Measurements from ENCODE around the gene KDM8.

The KDM8 gene

DNA sequence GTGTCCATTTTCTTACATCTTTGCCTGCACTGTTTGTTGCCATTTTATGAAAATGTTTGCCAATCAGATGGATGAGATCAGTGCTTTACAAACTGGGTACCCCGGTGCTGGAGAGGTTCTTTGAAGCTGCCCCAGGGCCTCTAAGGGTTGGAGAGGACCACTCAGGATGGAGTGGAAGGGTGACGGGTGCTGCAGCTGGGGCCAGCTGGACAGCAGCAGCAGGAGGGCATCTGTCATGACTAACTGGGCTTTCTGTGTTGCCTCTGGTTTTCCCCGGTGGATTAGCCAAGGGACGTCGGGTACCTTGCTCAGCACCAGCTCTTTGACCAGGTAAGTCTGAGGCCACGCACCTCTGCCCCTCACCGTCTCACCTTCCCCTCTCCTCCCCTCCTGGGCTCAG, 12.3 kb downstream of the KDM8 start:
- DNase-seq (ENCODE audit: low read depth), result no peak
- TF ChIP-seq, protein P1, sequence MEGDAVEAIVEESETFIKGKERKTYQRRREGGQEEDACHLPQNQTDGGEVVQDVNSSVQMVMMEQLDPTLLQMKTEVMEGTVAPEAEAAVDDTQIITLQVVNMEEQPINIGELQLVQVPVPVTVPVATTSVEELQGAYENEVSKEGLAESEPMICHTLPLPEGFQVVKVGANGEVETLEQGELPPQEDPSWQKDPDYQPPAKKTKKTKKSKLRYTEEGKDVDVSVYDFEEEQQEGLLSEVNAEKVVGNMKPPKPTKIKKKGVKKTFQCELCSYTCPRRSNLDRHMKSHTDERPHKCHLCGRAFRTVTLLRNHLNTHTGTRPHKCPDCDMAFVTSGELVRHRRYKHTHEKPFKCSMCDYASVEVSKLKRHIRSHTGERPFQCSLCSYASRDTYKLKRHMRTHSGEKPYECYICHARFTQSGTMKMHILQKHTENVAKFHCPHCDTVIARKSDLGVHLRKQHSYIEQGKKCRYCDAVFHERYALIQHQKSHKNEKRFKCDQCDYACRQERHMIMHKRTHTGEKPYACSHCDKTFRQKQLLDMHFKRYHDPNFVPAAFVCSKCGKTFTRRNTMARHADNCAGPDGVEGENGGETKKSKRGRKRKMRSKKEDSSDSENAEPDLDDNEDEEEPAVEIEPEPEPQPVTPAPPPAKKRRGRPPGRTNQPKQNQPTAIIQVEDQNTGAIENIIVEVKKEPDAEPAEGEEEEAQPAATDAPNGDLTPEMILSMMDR (IDR thresholded peaks at IDR 0.05; ENCODE audit: low read depth, low read length, missing control alignments), result no peak
- no peak overlapping the region for H3K4me3 ChIP-seq (ENCODE audit: low read depth, low read length)

DNA sequence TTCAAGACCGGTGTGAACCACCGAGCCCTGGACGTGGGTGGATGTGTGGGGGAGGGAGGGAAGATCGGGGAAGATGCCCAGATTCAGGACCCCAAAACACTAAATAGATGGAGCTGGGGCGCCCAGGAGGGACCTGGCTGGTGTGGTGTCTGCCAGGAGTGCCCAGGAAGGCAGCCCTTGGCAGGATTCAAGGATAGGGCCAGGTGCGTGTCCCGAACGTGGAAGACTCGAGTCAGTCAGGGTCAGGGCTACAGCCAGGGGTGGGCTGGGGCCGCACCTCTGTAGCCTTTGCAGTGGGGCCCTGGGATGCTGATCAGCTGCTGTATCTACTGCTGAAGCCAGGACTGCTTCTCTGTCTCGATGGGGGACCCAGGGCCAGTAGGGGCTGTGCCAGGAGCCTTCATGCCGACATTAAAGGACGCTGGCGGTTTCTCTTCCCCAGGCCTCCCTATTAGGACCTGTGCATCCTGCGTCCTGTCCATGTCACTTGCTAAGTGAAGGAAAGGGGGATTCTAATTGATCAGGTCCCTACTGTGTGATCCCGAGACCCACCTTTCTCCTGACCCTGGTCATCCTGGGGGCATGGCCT, 13.1 kb downstream of the KDM8 start:
- no peak for DNase-seq (ENCODE audit: low read depth)
- TF ChIP-seq, protein P1 (IDR thresholded peaks at IDR 0.05; ENCODE audit: low read depth, low read length, missing control alignments), result no peak
- H3K4me3 ChIP-seq (ENCODE audit: low read depth, low read length), result no peak overlapping the region

DNA sequence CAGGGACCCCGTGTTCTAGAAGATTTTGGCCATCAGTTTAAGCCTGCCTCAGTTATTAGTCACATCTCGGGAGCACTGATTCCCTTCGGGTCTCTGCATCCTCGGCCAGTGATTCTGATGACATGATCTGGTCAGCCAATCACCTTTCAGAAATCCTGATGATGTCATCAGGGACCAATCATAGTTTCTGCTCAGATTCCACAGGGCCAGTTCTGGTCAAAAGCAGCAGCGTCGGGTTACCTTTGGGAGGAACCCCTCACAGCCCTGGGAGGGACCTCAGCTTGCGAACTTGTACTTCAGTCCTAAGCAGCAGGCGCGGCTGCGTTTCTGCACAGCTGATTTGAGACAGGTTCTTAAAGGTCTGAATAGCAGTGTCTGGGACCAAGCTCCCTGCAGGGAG, 13.9 kb downstream of the KDM8 start:
- no peak for DNase-seq (ENCODE audit: low read depth)
- TF ChIP-seq, protein P1 (IDR thresholded peaks at IDR 0.05; ENCODE audit: low read depth, low read length, missing control alignments), result no peak
- no peak overlapping the region for H3K4me3 ChIP-seq (ENCODE audit: low read depth, low read length)

GRCh38 chr16:27218756-27219155, 15.4 kb downstream of the KDM8 start:
- no peak overlapping the region for H3K4me3 ChIP-seq (ENCODE audit: low read depth, low read length)
- DNase-seq (ENCODE audit: low read depth), result no peak
- TF ChIP-seq, protein P1 (IDR thresholded peaks at IDR 0.05; ENCODE audit: low read depth, low read length, missing control alignments), result no peak

GRCh38 chr16:27219161-27219560, 15.8 kb downstream of the KDM8 start:
- TF ChIP-seq, protein P1 (IDR thresholded peaks at IDR 0.05; ENCODE audit: low read depth, low read length, missing control alignments), result no peak
- no peak overlapping the region for H3K4me3 ChIP-seq (ENCODE audit: low read depth, low read length)
- DNase-seq (ENCODE audit: low read depth), result no peak

DNA sequence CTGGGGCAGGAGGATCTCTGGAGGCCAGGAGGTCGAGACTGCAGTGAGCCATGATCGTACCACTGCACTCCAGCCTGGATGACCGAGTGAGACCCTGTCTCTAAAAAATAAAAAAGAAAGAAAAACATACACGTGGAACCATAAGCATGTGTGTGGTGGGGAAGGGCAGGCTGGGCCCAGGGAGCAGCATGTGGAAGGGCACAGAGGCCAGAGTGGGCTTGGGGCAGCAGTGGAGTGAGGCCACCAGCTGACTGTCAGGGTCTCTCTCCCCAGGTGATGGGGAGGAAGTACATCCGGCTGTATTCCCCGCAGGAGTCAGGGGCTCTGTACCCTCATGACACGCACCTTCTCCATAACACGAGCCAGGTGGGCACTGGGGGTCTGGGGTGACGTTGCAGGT, 16.8 kb downstream of the KDM8 start:
- TF ChIP-seq, protein P1 (IDR thresholded peaks at IDR 0.05; ENCODE audit: low read depth, low read length, missing control alignments), result no peak
- H3K4me3 ChIP-seq (ENCODE audit: low read depth, low read length), result no peak overlapping the region
- DNase-seq (ENCODE audit: low read depth), result no peak

GRCh38 chr16:27220527-27220926, 17.2 kb downstream of the KDM8 start:
- TF ChIP-seq, protein P1 (IDR thresholded peaks at IDR 0.05; ENCODE audit: low read depth, low read length, missing control alignments), result no peak
- no peak for DNase-seq (ENCODE audit: low read depth)
- H3K4me3 ChIP-seq (ENCODE audit: low read depth, low read length), result no peak overlapping the region

Data from GM12864 (cell line).